SJSA1 (cell line): ENCODE data around the gene DNAL1. TPM values are rescaled to one million over a fixed set of nuclear protein-coding genes. Genes with fewer than 3 reads are reported as not detected.

ENCODE experiments used
- DNase-seq, 2 experiments: peaks; one replicate each; pipeline ENCODE4 v3.0.0-alpha.2; 2015 to 2020; ENCODE audit warnings: low spot score in 2 of 2, low read depth in 1 of 2
- H3K27ac ChIP-seq: fragments of 250-450 bp; sonication (Bioruptor Pico); 2 replicates; pipeline ENCODE4 v1.5.1; 2020; ENCODE audit warnings: mild to moderate bottlenecking, moderate library complexity
- H3K27me3 ChIP-seq: fragments of 250-450 bp; sonication (Bioruptor Pico); replicated peaks from 2 replicates; pipeline ENCODE4 v1.5.1; 2020; ENCODE audit warnings: mild to moderate bottlenecking, moderate library complexity
- H3K36me3 ChIP-seq: fragments of 250-450 bp; sonication (Bioruptor Pico); 2 replicates; pipeline ENCODE4 v1.5.1; 2020; ENCODE audit warnings: mild to moderate bottlenecking
- H3K4me1 ChIP-seq: fragments of 250-450 bp; sonication (Bioruptor Pico); replicated peaks from 2 replicates; pipeline ENCODE4 v1.6.1; 2021; ENCODE audit warnings: mild to moderate bottlenecking
- H3K4me3 ChIP-seq: fragments of 250-450 bp; sonication (Bioruptor Pico); 2 replicates; pipeline ENCODE4 v1.5.1; 2020; ENCODE audit warnings: mild to moderate bottlenecking
- H3K9me3 ChIP-seq: fragments of 250-450 bp; sonication (Bioruptor Pico); replicated peaks from 2 replicates; pipeline ENCODE4 v1.5.1; 2020; ENCODE audit warnings: mild to moderate bottlenecking
- total RNA-seq: library from RNA; depleted of rRNA; stranded (reverse); fragments of >200 nt; shearing (Covaris generic); gene quantifications from 2 replicates; pipeline ENCODE4 v1.2.3, GENCODE V29; 2014

Gene DNAL1
- total RNA-seq, 1 experiment from 2014 or later = 16.2 TPM

- H3K4me3 ChIP-seq = no peak overlapping the region
- no peaks in the 10 kb centered on the region for H3K27me3 ChIP-seq
- DNase-seq = peak in 1 of 2 experiments; percentile 10
- peaks cover 31% of the 10 kb centered on the region for H3K36me3 ChIP-seq
- H3K4me1 ChIP-seq = peaks cover 34% of the 10 kb centered on the region
- peak overlapping the region; percentile 17; the same call in 1 of the 2 replicates for H3K27ac ChIP-seq
- no peaks in the 10 kb centered on the region for H3K9me3 ChIP-seq
Measured at GRCh38 chr14:73741876-73742519, 97.2 kb downstream of the DNAL1 start.

DNA sequence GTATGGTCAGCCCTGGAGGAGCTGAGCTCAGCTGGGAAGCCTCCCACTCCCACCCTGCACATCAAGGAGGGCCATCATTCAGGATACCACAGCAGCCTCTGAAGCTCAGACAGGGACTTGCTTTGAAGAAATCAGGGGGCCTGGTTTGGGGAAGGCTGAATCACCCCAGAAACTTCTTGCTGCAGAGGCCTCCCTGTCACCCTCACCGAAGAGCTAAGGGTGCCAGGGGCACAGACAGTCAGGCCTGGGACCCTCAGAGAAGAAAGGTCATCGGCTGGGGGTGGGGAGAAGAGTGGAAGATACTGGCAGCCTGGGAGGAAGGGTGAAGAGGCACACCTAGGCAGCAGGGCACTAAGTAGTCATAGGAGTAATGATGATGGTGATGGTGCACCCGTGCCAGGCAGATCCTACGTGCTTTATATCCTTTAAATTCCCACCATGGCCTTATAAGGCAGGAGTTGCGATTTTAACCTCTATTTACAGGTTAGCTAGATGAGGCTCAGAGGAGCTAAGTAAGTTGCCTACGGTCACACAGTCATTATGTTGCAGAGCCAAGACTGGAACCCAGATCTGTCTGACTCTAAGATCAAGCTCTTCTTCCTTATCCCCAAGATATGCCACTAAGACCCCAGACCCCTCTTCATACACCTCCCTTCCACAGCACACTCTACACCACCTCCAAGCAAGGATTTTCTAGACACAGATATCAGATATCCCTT, 97.9 kb downstream of the DNAL1 start:
- no peak for DNase-seq
- no peak overlapping the region for H3K4me3 ChIP-seq
- peaks cover 34% of the 10 kb centered on the region for H3K4me1 ChIP-seq
- H3K9me3 ChIP-seq = no peaks in the 10 kb centered on the region
- H3K27me3 ChIP-seq = no peaks in the 10 kb centered on the region
- H3K27ac ChIP-seq = no peak overlapping the region
- H3K36me3 ChIP-seq = peaks cover 26% of the 10 kb centered on the region

DNA sequence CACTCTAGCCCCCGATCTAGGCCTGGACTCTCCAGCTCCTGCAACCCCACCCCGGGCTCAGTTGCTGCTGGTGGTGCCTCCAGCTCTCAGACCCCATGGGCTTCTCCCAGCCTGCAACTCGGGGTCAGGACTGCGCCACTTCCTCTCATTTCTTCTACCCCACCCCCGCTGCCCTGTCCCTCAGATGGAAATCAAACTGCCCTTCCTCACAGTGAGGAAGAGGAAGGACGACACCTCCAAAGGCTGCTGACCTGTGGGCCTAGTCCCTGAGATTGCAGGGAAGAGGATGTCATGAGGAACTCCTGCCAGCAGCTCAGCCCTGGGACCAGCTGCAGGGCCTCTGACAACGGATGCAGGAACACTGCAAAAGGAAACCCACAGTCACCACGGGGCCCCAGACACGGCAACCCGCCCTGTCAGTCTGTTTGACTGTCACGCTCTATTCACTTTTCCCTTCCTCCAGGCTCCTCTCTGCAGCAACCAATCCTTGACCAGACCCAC, 98.7 kb downstream of the DNAL1 start:
- Histone ChIP-seq H3K36me3 (peaks cover 18% of the 10 kb centered on the region), H3K27ac (no peak overlapping the region), H3K4me1 (peaks cover 34% of the 10 kb centered on the region), H3K4me3 (no peak overlapping the region), H3K27me3 (no peaks in the 10 kb centered on the region), H3K9me3 (no peaks in the 10 kb centered on the region)
- DNase-seq = no peak

DNA sequence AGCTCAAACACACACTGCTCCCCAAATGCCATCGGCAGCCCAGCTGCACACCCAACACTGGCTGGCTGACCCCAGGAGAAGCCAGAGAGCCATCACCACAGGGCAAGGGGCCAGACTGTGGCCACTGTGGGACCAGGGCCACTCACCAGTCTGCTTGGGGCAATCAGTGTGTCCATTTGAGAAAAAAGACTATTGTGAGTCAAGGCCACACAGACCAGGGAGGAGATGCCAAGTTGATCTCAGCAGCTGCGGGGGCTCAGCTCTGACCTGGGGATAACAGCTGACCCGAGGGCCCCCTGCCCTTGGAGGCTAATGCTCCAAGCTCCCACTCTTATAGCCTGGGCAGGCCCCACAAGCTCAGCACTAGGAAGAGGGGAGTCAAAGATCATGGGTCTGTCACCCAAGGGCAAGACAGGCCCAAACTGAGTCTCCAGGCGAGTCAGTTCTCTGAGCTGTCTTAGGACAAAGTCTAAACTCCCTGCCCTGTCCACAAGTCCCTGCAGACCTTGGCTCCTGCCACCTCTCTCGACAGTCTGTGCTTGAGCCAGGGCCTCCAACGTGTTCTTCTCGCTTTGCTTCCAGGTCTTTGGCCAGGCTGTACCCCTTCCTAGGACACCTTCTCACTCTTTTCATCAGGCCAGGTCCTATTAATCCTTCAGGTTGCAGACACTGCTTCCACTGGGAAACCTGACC, 99.5 kb downstream of the DNAL1 start:
- DNase-seq = no peak
- H3K4me3 ChIP-seq = no peak overlapping the region
- peaks cover 10% of the 10 kb centered on the region for H3K36me3 ChIP-seq
- no peaks in the 10 kb centered on the region for H3K9me3 ChIP-seq
- peaks cover 34% of the 10 kb centered on the region for H3K4me1 ChIP-seq
- H3K27ac ChIP-seq = no peak overlapping the region
- no peaks in the 10 kb centered on the region for H3K27me3 ChIP-seq

DNA sequence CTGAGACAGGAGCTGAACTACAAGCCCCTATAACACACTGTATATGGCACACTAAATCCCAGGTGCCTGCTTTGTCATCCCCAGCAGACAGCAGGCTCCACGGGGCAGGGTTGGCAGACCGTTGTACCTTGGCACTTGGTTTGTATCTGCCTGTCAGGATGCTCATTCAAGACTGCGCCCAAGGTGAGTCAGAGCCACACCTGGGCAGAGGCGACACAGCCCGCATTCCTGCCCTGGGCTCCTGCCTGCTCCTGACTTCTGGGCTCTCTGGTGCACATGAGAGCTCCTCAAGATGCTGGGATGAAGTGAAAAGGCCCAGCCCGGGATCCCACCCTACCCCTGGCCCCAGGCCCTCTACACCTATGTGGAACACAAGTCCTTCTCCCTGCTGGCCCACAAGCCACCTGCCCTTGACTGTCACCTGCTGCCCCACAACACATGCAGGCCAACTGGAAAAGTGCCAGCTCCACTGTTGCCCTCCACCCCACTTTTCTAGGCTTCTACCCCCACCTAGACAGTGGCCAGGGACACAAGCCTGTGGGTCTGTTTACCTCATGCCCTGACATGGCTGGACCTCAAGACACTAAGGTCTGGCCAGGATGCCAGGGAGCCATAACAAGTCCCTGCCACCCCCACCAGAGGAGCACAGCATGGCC, 100.2 kb downstream of the DNAL1 start:
- Histone ChIP-seq H3K9me3 (no peaks in the 10 kb centered on the region), H3K27ac (no peak overlapping the region), H3K27me3 (no peaks in the 10 kb centered on the region), H3K4me1 (peaks cover 38% of the 10 kb centered on the region), H3K36me3 (peaks cover 3% of the 10 kb centered on the region), H3K4me3 (no peak overlapping the region)
- DNase-seq = no peak

DNA sequence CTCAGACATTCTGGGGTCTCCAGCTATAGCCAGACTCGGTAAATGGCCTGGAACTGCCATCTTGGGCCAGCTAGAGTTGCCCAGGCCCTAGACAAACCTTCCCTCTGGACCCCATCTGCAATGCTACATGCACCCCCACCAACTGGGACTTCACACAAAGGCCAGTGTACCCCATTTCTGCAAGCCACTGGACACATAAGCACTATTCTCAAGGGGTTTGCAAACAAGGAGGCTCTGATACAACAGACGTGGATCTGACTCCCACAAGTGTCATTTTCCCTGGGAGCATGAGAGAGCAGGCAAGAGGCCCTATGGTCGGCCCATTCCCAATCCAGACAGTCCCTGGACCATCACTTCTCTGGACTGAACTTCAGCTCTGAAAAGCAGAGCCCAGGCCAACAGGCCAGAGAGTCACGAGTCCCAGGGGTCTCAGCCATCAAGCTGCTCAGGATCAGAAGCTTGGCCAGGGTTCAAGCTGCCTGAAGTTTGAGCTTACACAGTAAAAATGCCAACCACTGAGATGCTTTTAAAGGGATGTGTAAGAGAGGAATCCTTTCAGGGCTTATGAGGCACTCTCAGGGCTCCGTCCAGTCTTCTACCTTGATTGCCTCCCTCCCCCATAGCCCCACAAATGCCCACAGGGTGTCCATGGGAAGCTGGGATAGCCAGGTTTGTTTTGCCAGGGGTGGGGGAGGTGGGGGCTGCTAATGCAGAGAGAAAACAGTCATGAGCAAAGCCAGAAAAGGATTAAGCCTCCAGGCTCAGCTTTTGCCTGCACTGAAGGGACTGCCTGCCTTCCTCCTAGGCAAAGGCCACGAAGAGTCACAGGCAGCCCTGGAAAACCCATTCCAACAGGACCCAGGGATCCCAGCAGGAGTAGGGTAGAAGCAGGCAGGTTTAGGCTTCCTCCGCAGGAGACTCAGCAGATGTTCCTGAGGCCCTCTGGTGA, 101.1 kb downstream of the DNAL1 start:
- no peak for DNase-seq
- Histone ChIP-seq H3K27me3 (no peaks in the 10 kb centered on the region), H3K4me1 (peaks cover 46% of the 10 kb centered on the region), H3K27ac (no peak overlapping the region), H3K36me3 (peaks cover 3% of the 10 kb centered on the region; the same call in 1 of the 2 replicates), H3K9me3 (no peaks in the 10 kb centered on the region), H3K4me3 (no peak overlapping the region)

GRCh38 chr14:73746520-73747378, 102.0 kb downstream of the DNAL1 start:
- H3K27me3 ChIP-seq = no peaks in the 10 kb centered on the region
- no peaks in the 10 kb centered on the region for H3K9me3 ChIP-seq
- H3K4me1 ChIP-seq = peaks cover 46% of the 10 kb centered on the region
- peaks cover 3% of the 10 kb centered on the region; the same call in 1 of the 2 replicates for H3K36me3 ChIP-seq
- no peak overlapping the region for H3K4me3 ChIP-seq
- H3K27ac ChIP-seq = no peak overlapping the region
- no peak for DNase-seq

DNA sequence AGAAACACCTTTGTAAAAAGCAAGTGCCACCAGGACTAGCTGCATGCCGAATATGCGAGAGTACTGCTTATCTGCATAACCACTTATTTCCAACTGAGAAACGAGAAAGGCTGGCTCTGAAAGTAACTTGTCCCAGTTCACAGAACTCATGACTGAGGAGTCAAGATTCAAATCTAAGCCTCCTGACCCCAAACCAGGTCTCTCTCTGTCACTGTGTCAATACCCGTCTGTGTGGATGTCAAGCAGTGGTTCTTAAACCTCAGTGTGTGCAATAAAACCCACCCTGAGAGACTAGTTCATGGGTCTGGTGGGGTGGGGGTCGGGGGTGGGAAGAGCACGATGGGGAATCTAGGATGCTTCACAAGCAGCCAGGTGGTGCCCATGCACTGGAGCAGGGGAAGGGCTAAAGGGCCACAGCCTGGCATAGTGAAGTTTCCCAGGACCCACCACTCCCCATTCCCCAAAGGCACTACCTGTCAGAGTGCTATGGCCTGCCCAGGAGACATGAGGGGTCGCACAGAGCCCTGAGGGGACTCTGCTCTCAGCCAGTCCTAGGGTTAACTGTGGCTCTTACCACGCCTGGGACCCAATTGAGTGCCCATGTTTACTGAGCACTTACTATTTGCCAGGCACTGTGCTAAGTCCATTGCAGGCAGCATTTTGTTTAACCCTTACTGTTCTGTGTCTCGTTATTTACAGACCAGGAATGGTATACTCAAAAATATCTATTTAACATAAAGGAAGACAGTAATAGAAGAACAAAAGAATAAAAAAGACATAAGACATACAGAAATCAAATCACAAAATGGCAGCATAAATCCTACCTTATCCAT, 102.8 kb downstream of the DNAL1 start:
- no peak for DNase-seq
- peaks cover 46% of the 10 kb centered on the region for H3K4me1 ChIP-seq
- no peak overlapping the region for H3K4me3 ChIP-seq
- no peak overlapping the region for H3K27ac ChIP-seq
- H3K36me3 ChIP-seq = peaks cover 3% of the 10 kb centered on the region; the same call in 1 of the 2 replicates
- no peaks in the 10 kb centered on the region for H3K9me3 ChIP-seq
- no peaks in the 10 kb centered on the region for H3K27me3 ChIP-seq

GRCh38 chr14:73748858-73749357, 104.1 kb downstream of the DNAL1 start:
- no peak overlapping the region for H3K4me3 ChIP-seq
- no peaks in the 10 kb centered on the region for H3K27me3 ChIP-seq
- H3K36me3 ChIP-seq = peaks cover 3% of the 10 kb centered on the region; the same call in 1 of the 2 replicates
- H3K27ac ChIP-seq = no peak overlapping the region
- H3K4me1 ChIP-seq = peaks cover 48% of the 10 kb centered on the region
- DNase-seq = no peak
- H3K9me3 ChIP-seq = no peaks in the 10 kb centered on the region

DNA sequence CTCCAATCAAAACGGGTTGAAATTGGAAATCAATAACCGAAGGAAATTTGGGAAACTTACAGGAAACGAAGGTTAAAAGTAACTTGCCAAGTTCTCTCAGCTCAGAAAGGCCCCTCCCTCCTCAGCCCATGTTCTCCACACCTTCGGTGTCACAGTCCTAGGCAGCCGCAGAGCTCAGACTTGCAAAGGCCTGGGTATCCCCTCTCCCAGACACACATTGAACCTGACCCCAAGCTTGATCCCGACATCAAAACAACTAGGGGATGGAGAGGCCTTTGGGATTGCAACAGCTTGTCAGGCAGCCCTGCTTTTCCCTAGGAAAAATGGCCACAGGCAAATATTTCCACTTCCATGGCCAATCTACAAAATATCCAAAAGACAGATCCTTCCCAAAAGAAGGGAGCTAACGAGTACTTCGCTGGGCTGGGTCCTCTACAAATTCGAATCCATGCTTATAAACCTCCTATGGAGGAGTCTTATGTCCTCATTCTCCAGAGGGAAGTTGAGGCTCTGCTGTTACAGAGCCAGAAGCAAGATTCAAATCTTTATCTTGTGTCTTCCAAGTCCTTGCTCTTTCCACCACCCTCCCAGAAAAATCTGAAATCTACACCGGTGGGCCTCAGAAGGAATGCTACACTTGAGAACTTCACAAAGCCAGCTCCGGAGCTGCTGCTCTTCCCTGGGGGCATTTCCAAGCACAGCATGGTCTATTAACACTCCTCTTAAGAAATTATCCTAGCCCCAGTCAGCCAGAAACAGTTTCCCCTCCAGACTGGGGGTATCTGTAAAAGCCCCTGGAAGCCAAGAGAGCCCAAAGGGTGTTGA, 105.1 kb downstream of the DNAL1 start:
- Histone ChIP-seq H3K27ac (no peak overlapping the region), H3K36me3 (peaks cover 3% of the 10 kb centered on the region; the same call in 1 of the 2 replicates), H3K9me3 (no peaks in the 10 kb centered on the region), H3K4me1 (peaks cover 51% of the 10 kb centered on the region), H3K27me3 (no peaks in the 10 kb centered on the region), H3K4me3 (no peak overlapping the region)
- DNase-seq = no peak

GRCh38 chr14:73750531-73750901, 105.7 kb downstream of the DNAL1 start:
- Histone ChIP-seq H3K27me3 (no peaks in the 10 kb centered on the region), H3K27ac (no peak overlapping the region), H3K9me3 (no peaks in the 10 kb centered on the region), H3K4me3 (no peak overlapping the region), H3K4me1 (peaks cover 57% of the 10 kb centered on the region), H3K36me3 (peaks cover 3% of the 10 kb centered on the region; the same call in 1 of the 2 replicates)
- no peak for DNase-seq
